HG03108 (cell line): ENCODE measurements around the gene PUM2.
"Not testable (repeated sequence)": the region's sequence is repeated elsewhere in the genome, so short reads cannot be mapped to it uniquely, and the experiment has no call there.

ENCODE experiments used
- ATAC-seq: cut with Tn5 transposase; IDR thresholded peaks from one replicate; pipeline ENCODE4 v1.9.1; 2021; ENCODE audit warnings: moderate library complexity; ENCODE audit not compliant: unreplicated experiment

PUM2 gene

DNA sequence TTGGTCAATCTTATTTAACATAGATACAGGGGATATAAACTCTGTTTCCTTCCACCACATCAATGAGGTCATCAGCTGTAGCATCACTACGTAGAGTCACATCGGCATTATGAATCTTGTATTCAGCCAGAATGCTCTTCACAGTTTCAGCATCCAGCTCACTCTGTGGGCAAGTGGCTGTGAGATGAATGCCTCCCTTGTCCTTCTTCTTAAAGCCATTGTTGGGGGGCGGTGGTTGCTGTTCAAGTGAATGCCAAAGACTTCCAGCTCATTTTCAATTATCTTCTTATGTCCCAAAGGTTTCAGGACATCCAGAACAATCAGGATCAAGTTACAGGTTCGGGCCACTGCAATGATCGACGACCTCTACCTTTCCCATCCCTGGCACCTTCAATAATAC lies 110.4 kb downstream of the PUM2 start:
- ATAC-seq: not testable (repeated sequence)

DNA sequence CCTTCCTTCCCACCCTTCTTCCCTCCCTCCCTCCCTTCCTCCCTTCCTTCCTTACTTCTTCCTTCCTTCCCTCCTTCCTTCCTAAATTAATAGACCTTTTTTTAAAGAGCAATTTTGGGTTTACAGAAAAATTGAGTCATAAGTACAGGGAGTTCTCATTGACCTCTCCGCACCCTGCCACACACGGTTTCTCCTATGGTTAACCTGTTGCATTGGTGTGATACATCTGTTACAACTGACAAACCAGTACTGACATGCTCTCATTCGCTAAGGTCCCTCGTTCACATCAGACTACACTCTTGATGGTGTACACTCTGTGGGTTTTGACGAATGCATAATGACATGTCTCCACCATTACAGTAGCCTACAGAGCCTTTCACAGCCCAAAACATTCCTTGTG lies 114.1 kb downstream of the PUM2 start:
- ATAC-seq: no peak

DNA sequence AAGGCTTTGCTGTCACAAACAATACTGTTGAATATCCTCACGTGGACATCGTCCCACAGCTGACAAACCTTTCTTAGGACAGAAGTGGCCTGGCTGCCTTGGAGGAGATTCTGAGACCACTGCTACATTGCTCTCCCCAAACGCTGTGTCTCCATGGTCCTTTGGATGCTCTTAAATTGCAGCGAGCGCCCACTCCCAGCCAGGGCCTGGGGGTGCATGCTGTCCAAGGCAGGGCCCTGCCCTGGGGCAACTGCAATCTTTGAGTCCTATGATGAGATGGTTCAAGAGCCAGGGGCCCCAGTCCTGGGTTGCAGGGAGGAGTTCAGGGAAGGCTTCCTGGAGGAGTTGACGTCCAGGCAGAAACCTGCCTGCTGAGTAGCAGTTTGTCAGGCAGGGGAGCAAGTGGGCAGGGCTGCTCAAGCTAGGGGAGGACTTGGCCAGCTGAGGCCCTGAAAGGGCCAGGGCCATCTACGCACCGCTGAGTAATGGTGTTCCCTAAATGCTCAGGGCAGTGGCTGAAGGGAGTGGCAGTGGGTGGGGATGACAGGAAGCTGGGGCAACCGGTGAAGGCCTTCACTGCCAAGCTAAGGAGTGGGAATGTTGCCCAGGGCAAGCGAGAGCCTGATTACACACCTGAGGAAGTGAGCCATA lies 114.9 kb downstream of the PUM2 start:
- no peak for ATAC-seq

DNA sequence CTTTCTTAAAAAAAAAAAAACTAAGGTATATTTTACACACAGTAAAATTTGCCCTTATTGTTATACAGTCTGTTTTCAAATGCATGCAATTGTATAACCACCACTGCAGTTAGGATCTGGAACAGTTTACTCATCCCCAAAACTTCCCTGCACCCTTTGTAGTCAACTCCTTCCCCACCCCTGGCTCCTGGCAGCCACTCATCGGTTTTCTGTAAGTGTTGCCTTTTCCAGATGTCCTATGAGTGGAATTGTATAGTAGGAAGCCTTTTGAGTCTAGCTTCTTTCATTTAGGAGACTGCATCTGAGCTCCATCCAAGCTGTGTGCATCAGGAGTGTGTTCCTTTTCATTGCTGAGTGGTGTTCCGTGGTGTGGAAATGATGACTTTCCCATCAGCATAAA lies 116.0 kb downstream of the PUM2 start:
- ATAC-seq: not testable (repeated sequence)

DNA sequence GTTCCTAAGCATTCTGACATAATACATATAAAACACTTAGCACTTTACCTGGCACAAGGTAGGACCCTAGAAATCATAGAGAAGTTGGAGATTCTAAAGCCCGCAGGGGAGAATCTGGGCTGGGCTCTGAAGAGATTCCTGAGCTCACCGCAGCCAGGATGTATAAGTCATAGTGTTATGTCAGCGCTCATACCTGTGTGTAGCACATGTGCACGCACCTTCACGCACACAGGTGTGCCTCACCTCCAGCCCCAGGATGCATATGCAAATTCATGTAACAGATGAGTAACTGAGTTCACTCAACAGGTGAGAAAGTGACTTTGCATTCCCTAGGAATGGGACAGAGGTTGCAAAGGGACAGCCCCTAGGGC lies 117.8 kb downstream of the PUM2 start:
- ATAC-seq: no peak

DNA sequence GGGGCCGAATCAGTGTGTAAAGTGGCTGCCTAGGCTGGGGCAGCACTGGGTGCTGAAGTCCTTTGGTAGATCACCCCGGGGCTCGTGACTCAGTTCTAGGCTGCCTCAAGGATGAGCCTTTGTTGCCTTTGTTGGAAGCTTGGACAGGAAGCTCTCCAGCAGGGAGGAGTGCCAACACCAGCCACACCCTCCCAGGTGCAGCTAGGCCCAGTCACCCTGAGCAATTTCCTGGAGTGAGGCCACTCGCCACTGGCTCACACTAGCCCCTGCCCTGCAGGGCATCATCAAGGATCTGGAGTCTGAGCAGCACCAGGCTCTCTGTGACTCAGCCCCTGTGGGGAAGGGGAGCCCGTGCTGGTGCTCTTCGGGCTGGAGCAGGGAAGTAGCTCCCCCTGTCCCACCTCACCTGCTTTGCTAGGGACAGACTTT lies 119.0 kb downstream of the PUM2 start:
- ATAC-seq: no peak

DNA sequence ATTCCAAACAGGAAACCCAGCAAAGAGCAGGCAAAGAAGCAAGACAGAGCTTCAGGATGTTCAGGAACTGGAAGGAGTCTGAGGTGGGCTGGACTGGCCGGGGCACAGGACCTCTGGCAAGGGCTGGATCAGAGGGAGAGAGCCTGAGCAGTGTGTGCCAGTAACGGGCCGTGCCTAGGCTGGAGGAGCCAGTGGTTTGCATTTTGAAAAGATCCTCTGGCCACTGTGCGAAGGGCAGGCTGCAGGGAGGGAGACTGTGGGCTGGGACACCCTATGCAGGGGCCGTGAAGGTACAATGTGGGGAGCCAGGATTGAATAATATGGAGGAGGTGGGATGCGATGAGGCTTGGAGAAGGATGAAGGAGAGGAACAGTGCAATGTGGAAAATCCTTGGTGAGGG lies 119.5 kb downstream of the PUM2 start:
- no peak for ATAC-seq

DNA sequence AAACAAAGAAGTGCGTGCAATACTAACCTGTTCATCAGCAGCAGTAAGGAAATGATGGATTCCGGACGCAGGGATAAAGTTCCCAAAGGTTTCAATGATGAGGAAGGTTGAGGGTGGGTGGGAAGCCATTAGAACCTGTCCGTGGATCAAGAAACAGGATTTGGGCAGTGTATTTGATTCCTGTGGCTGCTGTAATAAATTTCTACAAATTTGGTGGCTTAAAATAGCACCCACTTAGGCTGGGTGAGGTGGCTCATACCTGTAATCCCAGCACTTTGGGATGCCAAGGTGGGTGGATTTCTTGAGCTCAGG lies 120.6 kb downstream of the PUM2 start:
- no peak for ATAC-seq

DNA sequence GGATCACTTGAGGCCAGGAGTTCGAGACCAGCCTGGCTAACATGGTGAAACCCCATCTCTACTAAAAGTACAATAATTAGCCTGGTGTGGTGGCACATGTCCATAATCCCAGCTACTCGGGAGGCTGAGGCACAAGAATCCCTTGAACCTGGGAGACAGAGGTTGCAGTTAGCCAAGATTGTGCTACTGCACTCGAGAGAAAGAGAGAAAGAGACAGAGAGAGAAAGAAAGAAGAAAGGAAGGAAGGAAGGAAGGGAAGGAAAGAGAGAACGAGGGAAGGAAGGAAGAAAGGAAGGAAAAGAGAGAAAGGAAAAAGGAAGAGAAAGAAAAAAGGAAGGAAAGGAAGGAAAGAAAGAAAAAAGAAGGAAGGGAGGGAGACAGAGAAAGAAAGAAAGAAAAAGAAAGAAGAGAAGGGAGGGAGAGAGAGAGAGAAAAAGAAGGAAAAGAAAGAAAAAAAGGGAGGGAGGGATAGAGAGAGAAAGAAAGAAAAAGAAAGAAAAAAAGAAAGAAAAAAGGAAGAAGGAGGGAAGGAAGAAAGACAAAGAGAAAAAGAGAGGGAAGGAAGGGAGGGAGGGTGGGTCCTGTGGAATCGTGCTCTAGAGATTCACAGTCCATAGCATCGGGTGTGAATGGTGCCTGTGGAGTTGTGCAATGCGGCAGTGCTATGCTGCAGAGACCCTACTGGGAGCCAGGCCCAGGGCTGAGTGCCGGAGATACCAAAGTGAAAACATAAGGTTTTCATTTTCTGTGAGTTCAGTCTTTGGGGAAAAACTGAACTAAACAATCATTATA lies 121.1 kb downstream of the PUM2 start:
- ATAC-seq: no peak

DNA sequence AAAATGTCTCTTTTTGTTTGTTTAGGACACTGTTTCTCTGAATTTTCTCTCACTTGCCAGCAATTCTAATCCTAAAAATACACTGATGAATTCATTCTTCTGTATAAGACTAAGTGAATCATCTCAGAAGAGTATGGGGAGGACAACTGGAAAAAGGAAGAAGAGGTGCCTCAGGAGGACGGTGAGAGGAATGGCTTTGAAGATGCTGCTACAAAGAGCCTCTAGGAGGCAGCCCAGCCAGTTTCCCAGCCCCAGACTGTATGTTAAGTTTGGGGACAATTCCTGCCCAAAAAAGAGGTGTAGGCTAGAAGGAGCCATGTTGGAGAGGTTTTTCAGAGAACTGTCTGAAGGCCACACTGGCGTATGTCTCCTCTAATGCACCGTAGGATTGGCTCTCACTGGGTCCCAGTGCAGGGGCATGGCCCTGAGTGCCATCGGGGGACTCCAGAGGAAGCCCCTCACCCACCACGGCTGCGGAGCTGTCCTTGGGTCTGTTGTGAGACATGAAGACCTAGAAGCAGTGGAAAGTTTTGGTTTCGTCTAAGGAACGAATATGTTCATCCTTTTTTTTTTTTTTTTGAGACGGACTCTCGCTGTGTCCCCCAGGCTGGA lies 122.6 kb downstream of the PUM2 start:
- no peak for ATAC-seq

DNA sequence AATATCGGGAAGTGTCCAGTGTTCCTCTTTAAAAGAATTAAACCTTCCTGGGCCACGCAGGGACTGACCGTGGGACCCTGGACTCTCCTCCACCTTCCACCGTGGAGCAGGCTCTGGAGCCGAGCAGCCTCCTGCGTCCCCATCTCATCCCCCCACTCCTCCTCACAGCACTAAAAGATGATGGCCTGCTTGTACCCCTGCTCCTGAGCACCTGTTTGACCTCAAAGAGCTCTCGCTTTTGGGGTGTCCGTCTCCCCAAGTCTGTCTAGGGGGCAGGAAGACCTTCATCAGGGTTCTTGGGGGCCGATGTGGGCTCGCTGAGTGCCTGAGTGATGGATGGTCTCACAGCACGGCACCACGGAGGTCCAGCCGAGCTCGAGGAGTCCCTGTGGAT lies 124.5 kb downstream of the PUM2 start:
- ATAC-seq: no peak

DNA sequence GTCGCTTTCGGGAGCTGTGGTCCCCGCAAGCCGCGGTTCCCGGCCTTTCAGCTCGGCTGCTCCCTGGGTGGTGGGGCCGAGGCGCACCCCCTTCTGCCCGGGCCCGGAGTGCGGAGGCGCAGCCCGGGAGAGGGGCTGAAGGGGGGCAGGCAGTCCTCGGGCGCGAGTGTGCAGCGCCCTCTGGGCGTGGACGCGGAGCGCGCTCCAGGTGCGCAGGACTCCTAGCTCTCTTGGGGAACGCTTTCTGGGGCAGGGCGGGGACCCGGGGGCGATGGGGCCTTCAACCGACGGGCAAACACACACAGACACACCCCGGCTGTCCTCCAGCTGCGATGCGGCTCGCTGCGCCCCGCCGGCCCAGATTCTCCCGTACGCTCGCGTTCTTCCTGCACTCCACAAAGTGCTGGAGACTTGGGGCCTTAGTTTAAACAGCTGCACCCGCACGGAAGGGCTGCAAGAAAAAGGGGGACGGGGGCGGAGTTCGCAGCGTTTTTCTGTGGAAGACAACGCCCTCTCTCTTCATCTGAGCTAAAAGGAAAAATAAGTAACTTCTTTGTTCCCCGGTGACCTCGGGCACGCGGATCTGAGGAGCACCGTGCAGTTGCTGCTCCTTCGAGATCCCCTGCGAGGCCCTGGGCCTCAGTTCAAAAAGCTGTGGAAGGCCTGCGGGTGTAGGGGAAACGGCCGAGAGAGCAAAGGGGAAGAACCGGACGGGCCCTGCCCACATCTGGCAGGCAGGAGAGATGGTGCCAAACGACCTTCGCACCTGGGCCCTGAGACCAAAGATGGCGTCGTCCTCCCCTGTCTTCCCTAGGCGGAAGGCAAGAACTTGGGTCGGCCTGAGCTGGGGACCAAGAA lies 125.1 kb downstream of the PUM2 start:
- ATAC-seq: peak; percentile 63

DNA sequence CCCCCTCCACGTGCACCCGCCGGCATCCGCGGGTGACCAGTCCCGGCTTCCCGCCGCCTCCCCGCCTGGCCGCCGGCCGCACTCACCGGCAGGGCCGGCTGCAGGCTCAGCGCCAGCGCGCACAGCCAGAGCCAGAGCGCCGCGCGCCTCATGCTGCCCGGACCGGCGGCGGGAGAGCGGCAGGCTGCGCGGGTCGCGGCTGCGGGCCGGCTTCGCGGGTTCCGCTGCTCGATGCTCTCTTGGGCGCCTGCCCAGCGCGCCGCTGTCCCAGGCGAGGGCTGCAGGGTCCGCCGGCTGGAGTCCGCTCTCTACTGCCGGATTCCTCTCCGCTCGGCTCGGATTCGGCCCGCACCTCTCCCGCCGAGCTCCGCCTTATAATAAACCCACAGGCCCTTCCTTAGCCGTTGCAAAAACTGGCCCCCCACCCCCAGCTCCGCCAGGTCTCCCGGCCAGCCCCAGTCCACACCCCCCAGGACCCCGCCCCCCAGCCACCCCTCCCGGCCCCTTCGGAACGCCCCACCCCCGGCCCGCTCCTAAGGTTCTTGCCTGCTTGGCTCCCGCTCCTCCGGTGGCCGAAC lies 125.8 kb downstream of the PUM2 start, which contains the start of gene SDC1:
Gene SDC1, minus strand, starts transcription at position 415 of the 578 bp plus-strand sequence. Its CDS starts 263 bp downstream, at position 152.
- no peak for ATAC-seq

DNA sequence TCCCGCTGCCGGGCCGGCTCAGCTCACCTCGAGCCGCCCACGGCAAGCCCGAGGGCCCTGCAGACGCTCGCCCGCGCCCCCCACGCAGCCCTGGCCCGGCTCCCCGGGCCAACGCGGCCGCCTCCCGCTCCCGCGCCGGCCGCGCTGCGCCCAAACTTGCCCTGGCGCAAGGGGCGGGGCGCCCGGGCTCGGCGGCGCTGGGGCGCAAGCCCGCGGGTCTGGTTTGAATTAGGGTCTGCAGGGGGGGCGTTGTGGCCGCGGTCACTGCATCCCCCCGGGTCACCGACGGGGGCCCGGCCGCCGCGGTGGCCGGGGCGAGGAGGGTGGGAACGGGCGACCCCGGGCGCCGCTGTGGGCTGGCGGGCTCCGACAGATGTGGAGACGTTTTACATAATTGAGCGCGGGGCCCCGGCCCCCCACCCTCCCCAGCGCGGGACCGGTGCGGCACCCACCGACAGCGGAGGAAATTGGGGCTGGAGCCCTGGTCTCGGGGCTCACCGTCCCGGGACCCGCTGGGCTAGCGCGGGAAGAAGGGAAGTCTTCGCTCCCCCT lies 126.4 kb downstream of the PUM2 start:
- no peak for ATAC-seq

DNA sequence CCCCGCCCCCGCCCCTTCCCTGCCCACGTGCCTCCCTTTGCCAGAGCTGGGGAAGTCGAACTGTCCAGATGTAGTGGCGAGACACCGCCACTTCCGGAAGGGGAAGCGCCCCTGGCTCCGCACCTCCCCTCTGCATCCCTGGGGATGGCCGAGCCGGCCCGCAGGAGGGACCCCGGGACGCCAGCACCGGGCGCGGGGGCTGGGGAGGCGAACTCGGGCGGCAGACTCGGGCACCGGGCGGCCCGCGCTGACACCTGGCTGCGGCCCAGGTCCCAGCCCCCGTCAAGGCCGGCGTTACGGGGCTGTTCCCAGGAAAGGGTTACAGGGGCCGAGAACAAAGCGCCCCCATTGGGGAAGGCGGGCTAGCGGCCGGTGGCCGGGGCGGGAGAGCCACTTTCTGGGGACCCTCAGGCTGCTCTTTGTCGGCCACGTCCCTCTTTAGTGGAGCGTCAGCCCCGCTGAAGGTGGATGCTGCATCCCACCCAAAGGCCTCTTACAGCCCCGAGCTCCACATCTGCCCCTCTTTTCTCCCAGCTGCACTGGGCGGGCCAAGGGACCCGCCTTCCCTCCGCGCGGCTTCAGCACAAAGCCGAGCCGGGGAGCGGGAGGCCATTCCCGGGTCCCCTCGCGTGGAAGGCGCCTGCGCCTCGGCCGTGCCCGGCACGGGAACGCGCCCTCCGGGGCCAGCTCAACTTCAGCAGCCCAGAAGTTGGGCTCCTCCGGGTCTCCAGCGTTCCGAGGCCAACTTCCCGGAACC lies 127.1 kb downstream of the PUM2 start:
- ATAC-seq: no peak

DNA sequence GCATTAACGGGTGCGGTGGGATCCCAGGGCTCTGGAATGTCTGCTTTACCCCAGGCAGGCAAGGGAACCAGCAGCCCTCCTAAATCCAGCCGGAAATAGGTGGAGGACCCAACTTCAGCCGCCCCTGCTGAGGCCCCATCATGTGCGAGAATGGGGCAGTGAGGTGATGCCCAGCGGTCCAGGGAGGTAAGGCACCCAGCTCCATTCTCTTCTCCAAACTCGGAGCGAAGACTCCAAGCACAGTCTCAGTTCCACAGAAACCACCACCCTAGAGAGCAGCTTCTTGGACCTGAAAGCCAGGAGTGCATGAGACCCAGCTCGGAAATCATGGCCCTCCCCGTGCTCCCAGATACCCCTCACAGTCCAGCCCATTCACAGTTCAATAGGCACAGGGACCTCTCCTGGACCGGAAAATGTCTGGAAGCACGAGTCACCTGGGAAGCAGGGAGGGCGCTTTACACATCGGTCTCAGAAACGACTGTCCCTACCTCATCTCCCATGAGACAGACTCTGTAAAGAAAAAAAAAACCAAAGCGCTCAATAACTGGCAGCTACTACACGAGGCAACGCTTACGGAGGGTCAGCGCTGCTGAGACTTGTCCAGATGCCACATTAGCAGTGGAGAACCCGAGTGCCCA lies 127.8 kb downstream of the PUM2 start:
- no peak for ATAC-seq

DNA sequence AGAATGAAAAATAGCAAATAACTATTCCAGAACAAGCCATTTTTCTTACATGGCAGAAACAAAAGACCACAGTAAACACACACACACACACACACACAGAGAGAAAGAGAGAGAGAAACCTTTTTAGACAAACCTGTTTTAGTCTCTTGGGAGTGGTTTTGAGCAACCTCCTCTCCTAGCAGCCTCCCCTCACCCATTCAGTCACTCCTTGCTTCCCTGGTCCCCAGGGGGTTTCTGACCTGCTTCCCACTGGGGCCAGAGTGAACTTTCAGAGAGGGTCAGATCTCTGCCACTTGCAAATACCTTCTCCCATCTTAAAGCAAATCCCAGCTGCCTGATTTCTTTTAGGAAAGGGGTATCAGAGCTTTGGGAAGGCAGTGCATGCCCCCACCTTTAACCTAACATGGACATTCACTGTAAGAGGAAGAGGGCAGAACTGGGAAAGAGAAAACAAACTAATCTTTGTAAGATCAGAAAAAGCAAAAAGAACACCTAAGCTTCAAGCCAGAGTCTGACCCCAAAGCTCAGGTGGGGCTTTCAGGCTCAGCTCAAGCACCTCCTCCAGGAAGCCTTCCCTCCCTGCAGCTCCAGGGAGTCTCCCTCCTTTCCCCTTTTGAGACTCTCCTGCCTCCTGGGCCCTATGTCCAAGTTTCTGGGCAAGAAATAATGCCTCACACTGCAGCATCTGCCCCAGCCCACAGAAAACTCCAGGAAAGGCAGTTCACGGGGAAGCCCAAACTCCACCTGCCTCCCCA lies 128.5 kb downstream of the PUM2 start:
- ATAC-seq: no peak

DNA sequence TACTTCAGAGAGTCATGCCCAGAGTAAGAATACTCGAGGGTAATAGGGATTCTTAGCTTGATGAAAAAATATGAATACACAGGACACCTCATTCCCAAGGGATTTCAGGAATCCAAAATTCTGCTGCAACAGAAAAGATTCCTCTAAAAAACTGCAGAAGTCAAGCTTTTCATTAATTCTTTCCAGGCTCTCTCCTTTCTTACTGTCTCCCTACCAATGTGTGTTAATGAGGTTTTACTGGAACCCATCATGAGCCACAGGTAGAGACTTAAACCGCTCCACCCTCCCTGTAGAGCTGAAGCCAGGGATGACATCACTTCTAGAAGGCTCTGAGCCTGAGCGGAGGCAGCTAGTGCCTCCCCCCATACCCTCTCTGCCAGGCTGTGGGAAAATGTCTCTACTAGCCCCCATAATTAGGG lies 129.1 kb downstream of the PUM2 start:
- ATAC-seq: no peak
